Gastrocnemius medialis (tissue), 4 donors: ENCODE results near the gene MICALL2. TPM values are rescaled to one million over a fixed set of nuclear protein-coding genes. Genes with fewer than 3 reads are reported as not detected.
"Not testable (repeated sequence)": the region's sequence is repeated elsewhere in the genome, so short reads cannot be mapped to it uniquely, and the experiment has no call there.

ENCODE experiments used
- ATAC-seq, 2 donors: fragments of 150-250 bp; one replicate each; pipeline ENCODE4 v1.9.1; 2016
- DNase-seq, 2 donors: peaks; one replicate each; pipeline ENCODE4 v3.0.0-alpha.2; 2019
- H3K27ac ChIP-seq, 4 donors: fragments of 200-600 bp; sonication (generic); 1 replicate in 1 of 4; 2 replicates in 3 of 4; pipeline ENCODE4 v1.5.1; 2016 to 2018; ENCODE audit warnings: mild to moderate bottlenecking in 2 of 4, moderate library complexity in 1 of 4
- H3K27me3 ChIP-seq, 3 donors: fragments of 200-600 bp; sonication (generic) in 2 of 3; 1 replicate in 1 of 3; 2 replicates in 2 of 3; pipeline versions ENCODE4 v1.5.1 to v1.6.0; 2016 to 2019; ENCODE audit warnings: mild to moderate bottlenecking in 1 of 3, moderate library complexity in 1 of 3
- H3K36me3 ChIP-seq, 2 donors: fragments of 200-600 bp; sonication (generic) in 1 of 2; one replicate each; pipeline ENCODE4 v1.5.1; 2017 to 2018
- H3K4me1 ChIP-seq, 2 donors: fragments of 200-600 bp; sonication (generic) in 1 of 2; one replicate each; pipeline ENCODE4 v1.5.1; 2016 to 2017; ENCODE audit warnings: mild to moderate bottlenecking in 2 of 2
- H3K4me3 ChIP-seq, 4 donors: fragments of 200-600 bp; sonication (generic) in 3 of 4; 1 replicate in 1 of 4; 2 replicates in 3 of 4; pipeline ENCODE4 v1.5.1; 2016 to 2019; ENCODE audit warnings: mild to moderate bottlenecking in 2 of 4
- H3K9me3 ChIP-seq, 3 donors: fragments of 200-600 bp; sonication (generic) in 2 of 3; 1 replicate in 1 of 3; 2 replicates in 2 of 3; pipeline ENCODE4 v1.5.1; 2016 to 2019
- POLR2A ChIP-seq, 2 donors: fragments of 450-650 bp; IDR thresholded peaks; one replicate each; pipeline ENCODE4 v1.6.1; 2017; ENCODE audit warnings: antibody characterized with exemption in 2 of 2, mild to moderate bottlenecking in 2 of 2, moderate library complexity in 2 of 2
- in situ Hi-C, 4 donors: fragments of 200-750 bp; cut with MboI; loops; one replicate each; pipeline versions ENCODE4 v1.15.0 to v1.8.0; 2017; ENCODE audit warnings: low sequenced_read_pairs in 4 of 4
- intact Hi-C: fragments of 100-400 bp; cut with DNase I; formaldehyde crosslinking; loops from one replicate; pipeline ENCODE4 v1.15.1; 2023; ENCODE audit warnings: low total_unique reads
- total RNA-seq, 4 donors: library from RNA; depleted of rRNA; stranded (reverse); fragments of >200 nt; gene quantifications; one replicate each; pipeline versions ENCODE4 v1.1.0 to v1.2.3, GENCODE V29; 2016
- TF ChIP-seq, protein P1 (sequence below), 5 experiments: fragments of 450-650 bp in 3 of 5; fragments of 200-600 bp in 2 of 5; sonication (generic) in 2 of 5; IDR thresholded peaks in 4 of 5; conservative IDR thresholded peaks in 1 of 5; 1 replicate in 4 of 5; 2 replicates in 1 of 5; pipeline ENCODE4 v1.5.1; 2016 to 2019; ENCODE audit warnings: antibody characterized with exemption in 5 of 5, mild to moderate bottlenecking in 3 of 5, moderate library complexity in 3 of 5

The MICALL2 gene
- total RNA-seq, 4 donors from 2014 or later = 1.6 to 4.8 (median 2.4) TPM

DNA sequence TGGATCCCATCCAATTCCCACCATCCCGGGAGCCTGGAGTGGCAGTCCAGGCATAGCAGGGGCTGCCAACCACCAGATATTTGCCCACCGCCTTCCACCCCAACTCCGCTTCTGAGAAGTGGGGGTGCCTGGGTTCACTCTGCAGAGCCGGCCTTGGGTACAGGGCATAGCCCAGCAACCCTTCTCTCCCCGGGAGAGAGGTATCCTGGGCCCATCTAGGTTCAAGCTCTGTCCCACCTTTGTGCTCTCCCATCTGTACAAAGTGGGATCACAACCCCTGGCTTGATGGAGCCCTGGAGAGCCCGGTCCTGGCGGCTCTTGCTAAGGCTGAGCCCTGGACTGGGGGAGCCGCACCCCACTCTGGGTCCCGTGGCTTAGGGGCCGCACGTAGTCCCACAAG lies 12.2 kb downstream of the MICALL2 start:
- Histone ChIP-seq H3K27me3 (no peaks in the 10 kb centered on the region), H3K4me3 (no peak overlapping the region), H3K4me1 (no peaks in the 10 kb centered on the region), H3K27ac (no peak overlapping the region), H3K36me3 (no peaks in the 10 kb centered on the region), H3K9me3 (no peaks in the 10 kb centered on the region)
- no peak for ATAC-seq
- intact Hi-C loops (no loop called here), in situ Hi-C loops (no loop called here)
- TF ChIP-seq, protein P1, sequence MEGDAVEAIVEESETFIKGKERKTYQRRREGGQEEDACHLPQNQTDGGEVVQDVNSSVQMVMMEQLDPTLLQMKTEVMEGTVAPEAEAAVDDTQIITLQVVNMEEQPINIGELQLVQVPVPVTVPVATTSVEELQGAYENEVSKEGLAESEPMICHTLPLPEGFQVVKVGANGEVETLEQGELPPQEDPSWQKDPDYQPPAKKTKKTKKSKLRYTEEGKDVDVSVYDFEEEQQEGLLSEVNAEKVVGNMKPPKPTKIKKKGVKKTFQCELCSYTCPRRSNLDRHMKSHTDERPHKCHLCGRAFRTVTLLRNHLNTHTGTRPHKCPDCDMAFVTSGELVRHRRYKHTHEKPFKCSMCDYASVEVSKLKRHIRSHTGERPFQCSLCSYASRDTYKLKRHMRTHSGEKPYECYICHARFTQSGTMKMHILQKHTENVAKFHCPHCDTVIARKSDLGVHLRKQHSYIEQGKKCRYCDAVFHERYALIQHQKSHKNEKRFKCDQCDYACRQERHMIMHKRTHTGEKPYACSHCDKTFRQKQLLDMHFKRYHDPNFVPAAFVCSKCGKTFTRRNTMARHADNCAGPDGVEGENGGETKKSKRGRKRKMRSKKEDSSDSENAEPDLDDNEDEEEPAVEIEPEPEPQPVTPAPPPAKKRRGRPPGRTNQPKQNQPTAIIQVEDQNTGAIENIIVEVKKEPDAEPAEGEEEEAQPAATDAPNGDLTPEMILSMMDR (IDR thresholded peaks at IDR 0.05 in 4 of 5, conservative IDR thresholded peaks at IDR 0.05 in 1 of 5) = no peak
- no peak for TF ChIP-seq POLR2A (IDR thresholded peaks at IDR 0.05)
- DNase-seq = no peak

GRCh38 chr7:1446620-1447032 lies 12.6 kb downstream of the MICALL2 start:
- in situ Hi-C loops (no loop called here), intact Hi-C loops (no loop called here)
- H3K4me1 ChIP-seq = no peaks in the 10 kb centered on the region
- no peaks in the 10 kb centered on the region for H3K36me3 ChIP-seq
- no peak overlapping the region for H3K4me3 ChIP-seq
- ATAC-seq = no peak
- H3K27me3 ChIP-seq = no peaks in the 10 kb centered on the region
- H3K9me3 ChIP-seq = no peaks in the 10 kb centered on the region
- DNase-seq = no peak
- TF ChIP-seq POLR2A (IDR thresholded peaks at IDR 0.05) = no peak
- TF ChIP-seq, protein P1 (IDR thresholded peaks at IDR 0.05 in 4 of 5, conservative IDR thresholded peaks at IDR 0.05 in 1 of 5) = no peak
- no peak overlapping the region for H3K27ac ChIP-seq

DNA sequence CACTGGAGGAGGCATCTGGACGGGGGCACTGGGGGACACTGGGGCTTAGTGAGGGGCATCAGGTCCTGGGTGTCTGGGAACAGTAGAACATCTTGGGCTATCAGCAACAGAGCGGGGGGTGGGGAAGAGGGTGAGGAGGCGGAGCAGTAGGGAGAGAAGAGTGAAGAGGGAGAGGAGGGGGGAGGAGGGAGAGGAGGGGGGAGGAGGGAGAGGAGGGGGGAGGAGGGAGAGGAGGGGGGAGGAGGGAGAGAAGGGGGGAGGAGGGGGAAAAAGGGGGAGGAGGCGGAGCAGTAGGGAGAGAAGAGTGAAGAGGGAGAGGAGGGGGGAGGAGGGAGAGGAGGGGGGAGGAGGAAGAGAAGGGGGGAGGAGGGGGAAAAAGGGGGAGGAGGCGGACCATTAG lies 13.2 kb downstream of the MICALL2 start:
- H3K27me3 ChIP-seq, intact Hi-C loops, H3K4me3 ChIP-seq, H3K9me3 ChIP-seq, DNase-seq, H3K27ac ChIP-seq, in situ Hi-C loops, H3K36me3 ChIP-seq, H3K4me1 ChIP-seq, ATAC-seq: not testable (repeated sequence)

- intact Hi-C loops (no loop called here), in situ Hi-C loops (no loop called here)
- Histone ChIP-seq H3K27ac (no peak overlapping the region), H3K27me3 (no peaks in the 10 kb centered on the region), H3K4me1 (no peaks in the 10 kb centered on the region), H3K9me3 (no peaks in the 10 kb centered on the region), H3K36me3 (no peaks in the 10 kb centered on the region), H3K4me3 (no peak overlapping the region)
- no peak for ATAC-seq
- DNase-seq = no peak
- TF ChIP-seq POLR2A (IDR thresholded peaks at IDR 0.05) = no peak
- TF ChIP-seq, protein P1 (IDR thresholded peaks at IDR 0.05 in 4 of 5, conservative IDR thresholded peaks at IDR 0.05 in 1 of 5) = no peak
Measured at GRCh38 chr7:1445341-1445740, 13.9 kb downstream of the MICALL2 start.

GRCh38 chr7:1444925-1445322 lies 14.3 kb downstream of the MICALL2 start:
- DNase-seq (no peak), ATAC-seq (no peak)
- in situ Hi-C loops = no loop called here
- Histone ChIP-seq H3K4me3 (no peak overlapping the region), H3K9me3 (no peaks in the 10 kb centered on the region), H3K27me3 (no peaks in the 10 kb centered on the region), H3K27ac (no peak overlapping the region), H3K36me3 (no peaks in the 10 kb centered on the region), H3K4me1 (no peaks in the 10 kb centered on the region)
- intact Hi-C loops = no loop called here
- no peak for TF ChIP-seq POLR2A (IDR thresholded peaks at IDR 0.05)
- TF ChIP-seq, protein P1 (IDR thresholded peaks at IDR 0.05 in 4 of 5, conservative IDR thresholded peaks at IDR 0.05 in 1 of 5) = no peak
